PC-3 (cell line): ENCODE data around the gene GREM1.

Experiments used
- CTCF ChIP-seq: fragments of 300-600 bp; sonication (generic); conservative IDR thresholded peaks from 2 replicates; pipeline ENCODE4 v1.5.1; 2017; ENCODE audit warnings: antibody characterized with exemption, low read depth, mild to moderate bottlenecking, low read length
- EZH2phosphoT487 ChIP-seq: fragments of 300-600 bp; sonication (generic); IDR thresholded peaks from 2 replicates; pipeline ENCODE4 v1.6.1; 2018; ENCODE audit warnings: mild to moderate bottlenecking, antibody characterized with exemption, low read length, borderline replicate concordance

GRCh38 chr15:32743411-32744140, 25.8 kb downstream of the GREM1 start:
- no peak for TF ChIP-seq CTCF
- no peak for TF ChIP-seq EZH2phosphoT487
